ENCODE measurements around the gene MRPL54. TPM values are rescaled to one million over a fixed set of nuclear protein-coding genes. Genes with fewer than 3 reads are reported as not detected.

The MRPL54 gene
- polyA plus RNA-seq, 1 donor from 2014 or later: 74.7 TPM

DNA sequence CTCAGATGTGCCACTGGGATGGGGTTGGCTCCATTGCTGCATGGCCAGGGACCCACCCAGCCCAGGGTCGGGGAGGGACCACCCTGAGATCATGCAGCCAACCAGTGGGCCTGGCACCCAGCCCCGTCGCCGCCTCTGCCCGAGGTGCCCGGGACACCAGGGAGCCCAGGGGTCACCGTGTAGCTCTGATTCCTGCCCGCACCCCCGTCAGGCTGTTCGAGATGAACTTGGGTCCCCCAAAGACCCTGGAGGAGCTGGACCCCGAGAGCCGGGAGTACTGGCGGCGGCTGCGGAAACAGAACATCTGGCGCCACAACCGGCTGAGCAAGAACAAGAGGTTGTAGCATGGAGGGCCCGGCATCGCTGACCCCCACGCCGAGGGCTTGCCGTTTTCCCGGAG lies 4.6 kb downstream of the MRPL54 start:
- Histone ChIP-seq H3K9ac (ENCODE audit: low read length) (no peak overlapping the region), H3K36me3 (ENCODE audit: insufficient read depth, low read length) (no peaks in the 10 kb centered on the region), H3K9me3 (ENCODE audit: low read length) (no peaks in the 10 kb centered on the region)

DNA sequence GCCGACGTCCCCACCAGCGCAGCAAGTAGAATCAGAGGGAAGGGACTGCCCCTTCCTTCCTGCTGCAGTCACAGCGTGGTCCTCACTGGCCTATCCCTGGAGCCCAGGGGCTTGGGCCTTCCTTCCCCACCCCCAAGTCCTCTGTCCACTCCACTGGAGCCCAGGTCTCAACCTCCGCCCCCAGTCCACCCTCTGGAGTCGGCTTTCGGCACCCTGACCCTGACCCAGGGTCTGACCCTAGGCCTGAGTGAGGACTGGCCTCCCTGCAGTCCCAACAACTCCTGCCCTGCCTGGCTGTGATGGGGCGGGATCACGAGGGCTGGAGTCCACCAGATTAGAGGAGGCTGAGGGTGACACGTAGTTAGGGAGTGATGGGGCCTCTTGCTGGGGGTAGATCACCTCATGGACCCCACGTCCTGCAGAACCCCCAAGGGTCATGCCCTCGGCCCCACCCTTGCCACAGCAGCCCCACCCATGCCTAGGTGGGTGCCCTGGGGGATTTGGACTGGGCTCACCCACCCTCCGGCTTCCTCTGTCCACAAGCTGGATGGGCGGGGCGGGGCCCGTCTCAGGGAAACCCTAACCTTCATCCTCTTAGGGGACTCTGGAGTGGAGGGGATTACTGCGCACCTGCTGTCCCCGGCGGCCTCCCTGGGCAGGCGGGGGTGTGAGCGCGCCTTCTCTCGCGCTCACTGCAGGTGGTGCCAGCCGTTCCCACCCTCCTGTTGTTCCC lies 5.7 kb downstream of the MRPL54 start:
- Histone ChIP-seq H3K27ac (ENCODE audit: low read length) (no peak overlapping the region), H3K27me3 (ENCODE audit: insufficient read depth, low read depth, low read length) (no peaks in the 10 kb centered on the region), H3K9me2 (ENCODE audit: insufficient read depth, low read length) (no peaks in the 10 kb centered on the region), H3K4me3 (ENCODE audit: low read length) (no peak overlapping the region), H2AFZ (ENCODE audit: low read depth, low read length) (no peak overlapping the region), H3K9me3 (ENCODE audit: low read length) (no peaks in the 10 kb centered on the region), H3K9ac (ENCODE audit: low read length) (no peak overlapping the region), H3K36me3 (ENCODE audit: insufficient read depth, low read length) (no peaks in the 10 kb centered on the region), H3F3A (ENCODE audit: insufficient read depth, low read length, poor library complexity, severe bottlenecking) (no peaks in the 10 kb centered on the region), H3K4me2 (ENCODE audit: low read length) (no peak overlapping the region), H3K79me2 (replicated peaks; ENCODE audit: insufficient read depth, low read length) (no peaks in the 10 kb centered on the region), H4K20me1 (ENCODE audit: insufficient read depth) (no peaks in the 10 kb centered on the region)
- TF ChIP-seq EZH2 (IDR thresholded peaks at IDR 0.05; ENCODE audit: borderline replicate concordance, insufficient read depth, low read length, poor library complexity, severe bottlenecking) (no peak), EP300 (conservative IDR thresholded peaks at IDR 0.05; ENCODE audit: poor library complexity, severe bottlenecking) (no peak), RAD21 (conservative IDR thresholded peaks at IDR 0.05) (no peak), TAF1 (IDR thresholded peaks at IDR 0.05; ENCODE audit: low read depth) (no peak), SMC3 (conservative IDR thresholded peaks at IDR 0.05; ENCODE audit: poor library complexity) (no peak), POLR2AphosphoS5 (IDR thresholded peaks at IDR 0.05) (no peak), MXI1 (conservative IDR thresholded peaks at IDR 0.05; ENCODE audit: poor library complexity, severe bottlenecking) (no peak)
- TF ChIP-seq, protein P1, sequence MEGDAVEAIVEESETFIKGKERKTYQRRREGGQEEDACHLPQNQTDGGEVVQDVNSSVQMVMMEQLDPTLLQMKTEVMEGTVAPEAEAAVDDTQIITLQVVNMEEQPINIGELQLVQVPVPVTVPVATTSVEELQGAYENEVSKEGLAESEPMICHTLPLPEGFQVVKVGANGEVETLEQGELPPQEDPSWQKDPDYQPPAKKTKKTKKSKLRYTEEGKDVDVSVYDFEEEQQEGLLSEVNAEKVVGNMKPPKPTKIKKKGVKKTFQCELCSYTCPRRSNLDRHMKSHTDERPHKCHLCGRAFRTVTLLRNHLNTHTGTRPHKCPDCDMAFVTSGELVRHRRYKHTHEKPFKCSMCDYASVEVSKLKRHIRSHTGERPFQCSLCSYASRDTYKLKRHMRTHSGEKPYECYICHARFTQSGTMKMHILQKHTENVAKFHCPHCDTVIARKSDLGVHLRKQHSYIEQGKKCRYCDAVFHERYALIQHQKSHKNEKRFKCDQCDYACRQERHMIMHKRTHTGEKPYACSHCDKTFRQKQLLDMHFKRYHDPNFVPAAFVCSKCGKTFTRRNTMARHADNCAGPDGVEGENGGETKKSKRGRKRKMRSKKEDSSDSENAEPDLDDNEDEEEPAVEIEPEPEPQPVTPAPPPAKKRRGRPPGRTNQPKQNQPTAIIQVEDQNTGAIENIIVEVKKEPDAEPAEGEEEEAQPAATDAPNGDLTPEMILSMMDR (IDR thresholded peaks at IDR 0.05; ENCODE audit: poor library complexity, severe bottlenecking): no peak
- TF ChIP-seq, protein P2, sequence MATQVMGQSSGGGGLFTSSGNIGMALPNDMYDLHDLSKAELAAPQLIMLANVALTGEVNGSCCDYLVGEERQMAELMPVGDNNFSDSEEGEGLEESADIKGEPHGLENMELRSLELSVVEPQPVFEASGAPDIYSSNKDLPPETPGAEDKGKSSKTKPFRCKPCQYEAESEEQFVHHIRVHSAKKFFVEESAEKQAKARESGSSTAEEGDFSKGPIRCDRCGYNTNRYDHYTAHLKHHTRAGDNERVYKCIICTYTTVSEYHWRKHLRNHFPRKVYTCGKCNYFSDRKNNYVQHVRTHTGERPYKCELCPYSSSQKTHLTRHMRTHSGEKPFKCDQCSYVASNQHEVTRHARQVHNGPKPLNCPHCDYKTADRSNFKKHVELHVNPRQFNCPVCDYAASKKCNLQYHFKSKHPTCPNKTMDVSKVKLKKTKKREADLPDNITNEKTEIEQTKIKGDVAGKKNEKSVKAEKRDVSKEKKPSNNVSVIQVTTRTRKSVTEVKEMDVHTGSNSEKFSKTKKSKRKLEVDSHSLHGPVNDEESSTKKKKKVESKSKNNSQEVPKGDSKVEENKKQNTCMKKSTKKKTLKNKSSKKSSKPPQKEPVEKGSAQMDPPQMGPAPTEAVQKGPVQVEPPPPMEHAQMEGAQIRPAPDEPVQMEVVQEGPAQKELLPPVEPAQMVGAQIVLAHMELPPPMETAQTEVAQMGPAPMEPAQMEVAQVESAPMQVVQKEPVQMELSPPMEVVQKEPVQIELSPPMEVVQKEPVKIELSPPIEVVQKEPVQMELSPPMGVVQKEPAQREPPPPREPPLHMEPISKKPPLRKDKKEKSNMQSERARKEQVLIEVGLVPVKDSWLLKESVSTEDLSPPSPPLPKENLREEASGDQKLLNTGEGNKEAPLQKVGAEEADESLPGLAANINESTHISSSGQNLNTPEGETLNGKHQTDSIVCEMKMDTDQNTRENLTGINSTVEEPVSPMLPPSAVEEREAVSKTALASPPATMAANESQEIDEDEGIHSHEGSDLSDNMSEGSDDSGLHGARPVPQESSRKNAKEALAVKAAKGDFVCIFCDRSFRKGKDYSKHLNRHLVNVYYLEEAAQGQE (IDR thresholded peaks at IDR 0.05; ENCODE audit: borderline replicate concordance): no peak

More for the DNA sequence above, 4.6 kb downstream of the MRPL54 start:
- no peak overlapping the region for H3K4me2 ChIP-seq (ENCODE audit: low read length)
- H3K9me2 ChIP-seq (ENCODE audit: insufficient read depth, low read length): no peaks in the 10 kb centered on the region
- H4K20me1 ChIP-seq (ENCODE audit: insufficient read depth): no peaks in the 10 kb centered on the region
- H3K27ac ChIP-seq (ENCODE audit: low read length): no peak overlapping the region
- no peak for TF ChIP-seq POLR2AphosphoS5 (IDR thresholded peaks at IDR 0.05)
- TF ChIP-seq, protein P2 (IDR thresholded peaks at IDR 0.05; ENCODE audit: borderline replicate concordance): no peak
- TF ChIP-seq RAD21 (conservative IDR thresholded peaks at IDR 0.05): no peak
- no peak for TF ChIP-seq SMC3 (conservative IDR thresholded peaks at IDR 0.05; ENCODE audit: poor library complexity)
- no peaks in the 10 kb centered on the region for H3F3A ChIP-seq (ENCODE audit: insufficient read depth, low read length, poor library complexity, severe bottlenecking)
- H2AFZ ChIP-seq (ENCODE audit: low read depth, low read length): no peak overlapping the region
- H3K79me2 ChIP-seq (replicated peaks; ENCODE audit: insufficient read depth, low read length): no peaks in the 10 kb centered on the region
- H3K4me3 ChIP-seq (ENCODE audit: low read length): no peak overlapping the region
- H3K27me3 ChIP-seq (ENCODE audit: insufficient read depth, low read depth, low read length): no peaks in the 10 kb centered on the region

Measured in neural cell (in vitro differentiated cells).